GM23248 (cell line): ENCODE results near the gene AP1B1.

Experiments
- EZH2 ChIP-seq: fragments of 200-600 bp; sonication (generic); IDR thresholded peaks from 2 replicates; pipeline ENCODE4 v1.6.1; 2018; ENCODE audit warnings: antibody characterized with exemption, mild to moderate bottlenecking; ENCODE audit not compliant: insufficient read depth, poor library complexity, severe bottlenecking
- EZH2phosphoT487 ChIP-seq: fragments of 200-600 bp; sonication (generic); IDR thresholded peaks from 2 replicates; pipeline ENCODE4 v1.6.1; 2018; ENCODE audit warnings: antibody characterized with exemption, moderate library complexity, mild to moderate bottlenecking, low read depth; ENCODE audit not compliant: insufficient read depth

GRCh38 chr22:29284196-29284595, 104.2 kb downstream of the AP1B1 start:
- TF ChIP-seq EZH2 (no peak), EZH2phosphoT487 (no peak)
